CD4-positive, CD25-positive, alpha-beta regulatory T cell (primary cell): ENCODE data around the gene UBE2E2. TPM values are rescaled to one million over a fixed set of nuclear protein-coding genes. Genes with fewer than 3 reads are reported as not detected.

Source experiments
- ATAC-seq, 2 donors: fragments of 150-1000 bp; cut with Tn5 transposase; one replicate each; pipeline ENCODE4 v1.10.0; 2021; ENCODE audit warnings: low read depth in 2 of 2, moderate number of reproducible peaks in 2 of 2, moderate library complexity in 1 of 2
- DNase-seq, 3 donors: peaks; one replicate each; pipeline versions ENCODE4 v3.0.0 to v3.0.0-alpha.2; 2012 to 2022; ENCODE audit warnings: mixed read lengths in 1 of 3
- H3K27ac ChIP-seq: one replicate; pipeline ENCODE4 v1.7.0; 2013; ENCODE audit warnings: mild to moderate bottlenecking, low read length; ENCODE audit not compliant: insufficient read depth, poor library complexity, severe bottlenecking
- H3K27me3 ChIP-seq: one replicate; pipeline ENCODE4 v1.7.0; 2013; ENCODE audit warnings: low read length; ENCODE audit not compliant: control insufficient read depth, insufficient read depth
- H3K36me3 ChIP-seq: one replicate; pipeline ENCODE4 v1.7.0; 2013; ENCODE audit warnings: mild to moderate bottlenecking, low read length, moderate library complexity; ENCODE audit not compliant: control insufficient read depth, insufficient read depth
- H3K4me1 ChIP-seq: 2 replicates; pipeline ENCODE4 v1.7.0; 2013; ENCODE audit warnings: mild to moderate bottlenecking, low read length; ENCODE audit not compliant: insufficient read depth, control insufficient read depth, poor library complexity, severe bottlenecking
- H3K4me3 ChIP-seq: one replicate; pipeline ENCODE4 v1.7.0; 2013; ENCODE audit warnings: low read depth, mild to moderate bottlenecking, low read length, moderate library complexity
- H3K9me3 ChIP-seq, 2 experiments: 1 replicate in 1 of 2; 2 replicates in 1 of 2; pipeline ENCODE4 v1.7.0; 2013; ENCODE audit warnings: low read length in 2 of 2, mild to moderate bottlenecking in 1 of 2, moderate library complexity in 1 of 2; ENCODE audit not compliant: control insufficient read depth in 2 of 2
- H3K27ac Mint-ChIP-seq, 3 donors: one replicate each; pipeline ENCODE4 v1.8.0; 2020 to 2022; ENCODE audit warnings: mild to moderate bottlenecking in 3 of 3, mixed read lengths in 3 of 3, moderate library complexity in 2 of 3
- H3K27me3 Mint-ChIP-seq: one replicate; pipeline ENCODE4 v1.8.0; 2022; ENCODE audit warnings: mild to moderate bottlenecking, mixed read lengths
- H3K36me3 Mint-ChIP-seq: one replicate; pipeline ENCODE4 v1.8.0; 2020; ENCODE audit warnings: mixed read lengths
- H3K4me1 Mint-ChIP-seq, 4 donors: one replicate each; pipeline ENCODE4 v1.8.0; 2020 to 2022; ENCODE audit warnings: mixed read lengths in 4 of 4, mild to moderate bottlenecking in 1 of 4
- H3K4me3 Mint-ChIP-seq, 4 donors: one replicate each; pipeline ENCODE4 v1.8.0; 2020 to 2022; ENCODE audit warnings: mild to moderate bottlenecking in 4 of 4, mixed read lengths in 4 of 4, moderate library complexity in 3 of 4
- H3K9me3 Mint-ChIP-seq, 7 donors: one replicate each; pipeline ENCODE4 v1.8.0; 2020 to 2022; ENCODE audit warnings: mixed read lengths in 7 of 7, mild to moderate bottlenecking in 3 of 7, moderate library complexity in 2 of 7
- polyA plus RNA-seq, 4 donors: library from polyadenylated mRNA; unstranded; fragments of 300-500 nt; fragmentation: Illumina TruSeq; gene quantifications; one replicate each; pipeline ENCODE4 v1.2.3, GENCODE V29; 2021
- total RNA-seq: library from RNA; stranded (reverse); gene quantifications from one replicate; pipeline ENCODE4 v1.2.3, GENCODE V29; 2022

UBE2E2 gene
- total and polyA plus RNA-seq, 5 donors from 2014 or later, result 0.81 to 9.6 (median 1.8) TPM

GRCh38 chr3:23439080-23439479 lies 236.0 kb downstream of the UBE2E2 start:
- no peaks in the 10 kb centered on the region for H3K9me3 ChIP-seq
- no peak overlapping the region for H3K4me3 ChIP-seq
- no peaks in the 10 kb centered on the region for H3K27me3 ChIP-seq
- Mint-ChIP-seq H3K27ac (peak overlapping the region in 1 of 3 donors; percentile 20), H3K27me3 (no peaks in the 10 kb centered on the region), H3K9me3 (peaks cover 0 to 6% (median 0%) of the 10 kb centered on the region in 7 donors), H3K4me3 (no peak overlapping the region), H3K4me1 (peaks cover 0 to 39% (median 15%) of the 10 kb centered on the region in 4 donors), H3K36me3 (no peaks in the 10 kb centered on the region)
- no peak overlapping the region for H3K27ac ChIP-seq
- ATAC-seq (no peak), DNase-seq (no peak)
- H3K4me1 ChIP-seq, result no peaks in the 10 kb centered on the region
- H3K36me3 ChIP-seq, result no peaks in the 10 kb centered on the region

DNA sequence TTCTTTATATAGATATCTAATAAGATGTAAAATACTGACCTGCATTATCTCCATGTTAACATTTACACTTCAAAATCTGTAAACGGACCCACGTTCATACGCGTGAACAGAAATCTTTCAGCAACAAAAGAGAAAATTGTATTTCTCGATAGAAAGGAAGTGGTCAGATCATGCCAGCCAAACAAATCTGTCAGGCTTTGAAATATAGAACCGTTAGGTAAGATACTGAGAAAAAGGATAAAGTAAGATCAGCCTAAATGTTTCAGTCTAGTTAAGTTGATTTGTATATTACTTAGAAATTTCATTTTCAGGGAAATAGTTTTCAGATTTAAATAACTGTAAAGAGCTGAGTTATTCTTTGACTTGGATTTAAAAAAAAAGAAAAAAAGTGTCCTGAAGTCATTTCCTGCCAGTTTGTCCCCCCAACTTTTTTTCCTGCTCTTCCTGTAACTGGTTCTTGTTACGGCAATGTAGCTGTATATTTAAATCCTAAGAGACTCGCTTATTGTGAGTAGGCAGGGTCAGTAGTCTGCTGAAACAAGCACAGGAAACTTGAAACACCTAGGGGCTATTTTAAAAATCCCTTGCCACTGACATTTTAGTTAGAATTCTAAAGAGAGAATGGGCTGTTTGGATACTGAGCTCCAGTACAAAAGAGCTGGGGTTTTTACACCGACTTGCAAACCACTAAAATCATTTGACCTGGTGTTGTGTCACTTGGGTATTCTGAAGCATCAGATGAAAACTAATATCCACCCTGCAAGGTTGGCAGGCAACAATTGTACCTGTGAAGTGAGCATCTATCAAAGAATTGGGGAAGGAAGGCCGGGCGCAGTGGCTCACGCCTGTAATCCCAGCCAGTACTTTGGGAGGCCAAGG lies 237.5 kb downstream of the UBE2E2 start:
- Histone ChIP-seq H3K4me1 (no peaks in the 10 kb centered on the region), H3K9me3 (no peaks in the 10 kb centered on the region), H3K36me3 (no peaks in the 10 kb centered on the region), H3K4me3 (no peak overlapping the region), H3K27me3 (no peaks in the 10 kb centered on the region), H3K27ac (no peak overlapping the region)
- Mint-ChIP-seq H3K4me3 (peak overlapping the region in 2 of 4 donors; percentile 31 to 53), H3K27me3 (no peaks in the 10 kb centered on the region), H3K36me3 (no peaks in the 10 kb centered on the region), H3K27ac (peak overlapping the region; percentile 33 to 83 (median 38)), H3K9me3 (peaks cover 0 to 6% (median 0%) of the 10 kb centered on the region in 7 donors), H3K4me1 (peaks cover 0 to 39% (median 15%) of the 10 kb centered on the region in 4 donors)
- ATAC-seq, result peak; percentile 65 to 71
- DNase-seq, result peak in 2 of 3 donors; percentile 16 to 74

DNA sequence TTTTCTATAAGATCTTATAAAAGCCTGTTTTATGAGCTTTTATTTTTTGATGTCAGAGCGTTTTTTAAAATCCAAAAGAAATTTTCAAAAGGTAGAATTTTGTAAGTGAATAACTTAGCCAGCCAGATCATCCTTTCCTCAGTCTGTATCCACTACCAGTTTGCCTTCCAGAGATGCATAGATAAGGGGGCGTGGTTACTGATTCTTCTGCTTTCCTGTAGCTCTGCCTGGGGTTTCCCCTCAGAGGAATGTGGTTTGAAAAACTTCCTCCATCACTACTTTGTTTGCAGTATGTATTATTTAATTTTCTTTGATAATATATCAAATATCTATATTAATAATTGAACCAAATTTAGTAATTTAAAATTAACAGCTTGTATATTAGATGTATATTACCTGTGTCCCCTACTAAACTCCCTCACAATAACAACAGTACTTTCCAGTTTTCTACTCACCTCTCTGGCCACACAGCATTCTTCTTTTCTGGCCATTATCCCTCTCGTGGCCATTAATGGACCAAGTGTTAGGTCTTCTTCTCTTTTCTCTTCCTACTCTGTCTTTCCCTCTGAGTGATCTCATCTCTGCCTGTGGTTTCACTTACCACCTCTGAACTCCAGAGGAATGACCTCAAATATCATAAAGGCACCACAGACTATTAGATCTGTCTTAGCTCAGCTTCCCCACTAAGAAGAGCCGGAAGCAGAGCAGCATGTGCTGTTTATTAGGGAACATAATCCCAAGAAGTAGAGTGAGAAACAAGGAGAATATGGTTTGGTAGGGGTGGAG lies 239.7 kb downstream of the UBE2E2 start:
- Histone ChIP-seq H3K4me1 (no peaks in the 10 kb centered on the region), H3K27ac (no peak overlapping the region), H3K27me3 (no peaks in the 10 kb centered on the region), H3K9me3 (no peaks in the 10 kb centered on the region), H3K36me3 (no peaks in the 10 kb centered on the region), H3K4me3 (no peak overlapping the region)
- Mint-ChIP-seq H3K4me3 (peak overlapping the region in 2 of 4 donors; percentile 38 to 56), H3K36me3 (no peaks in the 10 kb centered on the region), H3K27ac (peak overlapping the region in 2 of 3 donors; percentile 5 to 32), H3K9me3 (peaks cover 0 to 5% (median 0%) of the 10 kb centered on the region in 7 donors), H3K4me1 (peaks cover 0 to 35% (median 16%) of the 10 kb centered on the region in 4 donors), H3K27me3 (peaks cover 5% of the 10 kb centered on the region)
- ATAC-seq (peak in 1 of 2 donors; percentile 37), DNase-seq (peak in 2 of 3 donors; percentile 3 to 40)

DNA sequence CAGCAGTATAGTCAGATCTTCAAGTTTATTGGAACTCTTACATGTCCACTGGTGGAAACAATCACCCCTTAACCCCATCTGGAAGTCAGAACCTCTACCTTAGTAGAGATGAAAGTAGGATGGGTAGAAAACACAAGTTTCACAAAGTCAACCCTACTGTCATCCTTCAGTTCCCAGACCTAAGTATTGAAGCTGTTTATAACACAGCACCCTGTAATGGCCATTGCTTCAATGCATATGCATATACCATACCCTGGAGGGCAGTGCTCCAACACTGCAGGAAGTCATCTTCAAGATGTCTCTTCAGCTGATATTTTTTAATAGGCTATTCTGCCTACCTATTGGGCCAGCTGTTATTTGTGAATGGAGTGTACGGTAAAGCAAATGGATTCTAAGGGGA lies 241.3 kb downstream of the UBE2E2 start:
- Mint-ChIP-seq H3K36me3 (no peaks in the 10 kb centered on the region), H3K27ac (no peak overlapping the region), H3K9me3 (peaks cover 0 to 4% (median 0%) of the 10 kb centered on the region in 7 donors), H3K27me3 (peaks cover 5% of the 10 kb centered on the region), H3K4me1 (peaks cover 0 to 25% (median 10%) of the 10 kb centered on the region in 4 donors), H3K4me3 (no peak overlapping the region)
- no peak overlapping the region for H3K4me3 ChIP-seq
- no peak for DNase-seq
- H3K9me3 ChIP-seq, result no peaks in the 10 kb centered on the region
- no peak for ATAC-seq
- H3K36me3 ChIP-seq, result no peaks in the 10 kb centered on the region
- no peaks in the 10 kb centered on the region for H3K27me3 ChIP-seq
- H3K27ac ChIP-seq, result no peak overlapping the region
- no peaks in the 10 kb centered on the region for H3K4me1 ChIP-seq

GRCh38 chr3:23446301-23446700 lies 243.2 kb downstream of the UBE2E2 start:
- Mint-ChIP-seq H3K4me1 (peaks cover 0 to 14% (median 6%) of the 10 kb centered on the region in 4 donors), H3K4me3 (no peak overlapping the region), H3K27me3 (peaks cover 5% of the 10 kb centered on the region), H3K36me3 (no peaks in the 10 kb centered on the region), H3K9me3 (peaks cover 0 to 4% (median 0%) of the 10 kb centered on the region in 7 donors), H3K27ac (no peak overlapping the region)
- Histone ChIP-seq H3K27me3 (no peaks in the 10 kb centered on the region), H3K9me3 (no peaks in the 10 kb centered on the region), H3K4me3 (no peak overlapping the region), H3K36me3 (no peaks in the 10 kb centered on the region), H3K4me1 (no peaks in the 10 kb centered on the region), H3K27ac (no peak overlapping the region)
- no peak for ATAC-seq
- DNase-seq, result no peak

GRCh38 chr3:23448998-23449537 lies 245.9 kb downstream of the UBE2E2 start:
- Mint-ChIP-seq H3K27ac (no peak overlapping the region), H3K9me3 (peaks cover 0 to 3% (median 0%) of the 10 kb centered on the region in 7 donors), H3K4me3 (no peak overlapping the region), H3K36me3 (no peaks in the 10 kb centered on the region), H3K4me1 (peaks cover 0 to 3% (median 0%) of the 10 kb centered on the region in 4 donors), H3K27me3 (peaks cover 5% of the 10 kb centered on the region)
- DNase-seq (no peak), ATAC-seq (no peak)
- Histone ChIP-seq H3K9me3 (no peaks in the 10 kb centered on the region), H3K27me3 (no peaks in the 10 kb centered on the region), H3K27ac (no peak overlapping the region), H3K4me3 (no peak overlapping the region), H3K4me1 (no peaks in the 10 kb centered on the region), H3K36me3 (no peaks in the 10 kb centered on the region)

GRCh38 chr3:23450051-23450450 lies 246.9 kb downstream of the UBE2E2 start:
- H3K4me3 ChIP-seq, result no peak overlapping the region
- DNase-seq, result no peak
- no peaks in the 10 kb centered on the region for H3K9me3 ChIP-seq
- no peak for ATAC-seq
- H3K4me1 ChIP-seq, result no peaks in the 10 kb centered on the region
- no peaks in the 10 kb centered on the region for H3K36me3 ChIP-seq
- Mint-ChIP-seq H3K27me3 (peaks cover 5% of the 10 kb centered on the region), H3K9me3 (peaks cover 0 to 3% (median 0%) of the 10 kb centered on the region in 7 donors), H3K36me3 (no peaks in the 10 kb centered on the region), H3K4me3 (no peak overlapping the region), H3K27ac (no peak overlapping the region), H3K4me1 (peaks cover 0 to 3% (median 0%) of the 10 kb centered on the region in 4 donors)
- no peak overlapping the region for H3K27ac ChIP-seq
- H3K27me3 ChIP-seq, result no peaks in the 10 kb centered on the region
